ENCODE measurements around the gene EPO. TPM values are rescaled to one million over a fixed set of nuclear protein-coding genes. Genes with fewer than 3 reads are reported as not detected.
A peak's percentile ranks its signal among the peaks of the same experiment; 100 is the strongest.

Gene EPO
- total and polyA plus RNA-seq, 2 experiments from 2014 or later = 0.46 TPM; not detected in 1

- Histone ChIP-seq H3K36me3 (no peaks in the 10 kb centered on the region), H3K9me3 (ENCODE audit: low read depth) (no peaks in the 10 kb centered on the region), H3K27me3 (no peaks in the 10 kb centered on the region), H3K4me3 (peak within 1 kb of the TSS; percentile 79), H3K27ac (peak within 1 kb of the TSS; percentile 75), H3K4me1 (ENCODE audit: low read depth) (peaks cover 10% of the 10 kb centered on the region)
- no peak for TF ChIP-seq CTCF (IDR thresholded peaks at IDR 0.05; ENCODE audit: low read depth, low read length)
- DNase-seq (ENCODE audit: low read depth in 1 of 2, low spot score in 1 of 2) = peak; percentile 99
Observed at GRCh38 chr7:100705753-100706671, 14.3 kb upstream of the EPO start, which contains the start of gene POP7. Gene POP7, plus strand, starts transcription at chr7:100706121. Its CDS starts 710 bp downstream, at chr7:100706831.

GRCh38 chr7:100706672-100707311 lies 13.5 kb upstream of the EPO start:
- no peak for DNase-seq (ENCODE audit: low read depth in 1 of 2, low spot score in 1 of 2)
- H3K4me3 ChIP-seq = peak overlapping the region; percentile 79
- peaks cover 10% of the 10 kb centered on the region for H3K4me1 ChIP-seq (ENCODE audit: low read depth)
- no peak overlapping the region for H3K27ac ChIP-seq
- TF ChIP-seq CTCF (IDR thresholded peaks at IDR 0.05; ENCODE audit: low read depth, low read length) = no peak
- no peaks in the 10 kb centered on the region for H3K9me3 ChIP-seq (ENCODE audit: low read depth)
- no peaks in the 10 kb centered on the region for H3K27me3 ChIP-seq
- H3K36me3 ChIP-seq = no peaks in the 10 kb centered on the region

DNA sequence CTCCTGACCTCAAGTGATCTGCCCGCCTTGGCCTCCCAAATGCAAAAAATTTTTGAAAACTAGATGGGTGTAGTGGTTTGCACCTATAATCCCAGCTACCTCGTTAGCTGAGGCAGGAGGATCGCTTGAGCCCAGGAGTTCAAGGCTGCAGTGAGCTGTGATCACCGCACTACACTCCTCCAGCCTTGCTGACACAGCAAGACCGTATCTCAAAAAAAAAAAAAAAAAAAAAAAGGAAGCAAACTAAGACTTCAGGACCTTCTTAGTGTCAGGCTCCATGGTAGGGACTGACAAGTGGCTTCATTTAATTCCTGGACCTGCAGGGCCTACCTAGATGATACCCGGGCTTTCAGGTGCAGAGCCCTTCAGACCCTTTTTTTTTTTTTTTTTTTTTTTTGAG lies 11.9 kb upstream of the EPO start:
- peaks cover 10% of the 10 kb centered on the region for H3K4me1 ChIP-seq (ENCODE audit: low read depth)
- no peak overlapping the region for H3K4me3 ChIP-seq
- H3K9me3 ChIP-seq (ENCODE audit: low read depth) = no peaks in the 10 kb centered on the region
- no peaks in the 10 kb centered on the region for H3K36me3 ChIP-seq
- TF ChIP-seq CTCF (IDR thresholded peaks at IDR 0.05; ENCODE audit: low read depth, low read length) = no peak
- H3K27ac ChIP-seq = no peak overlapping the region
- no peaks in the 10 kb centered on the region for H3K27me3 ChIP-seq
- no peak for DNase-seq (ENCODE audit: low read depth in 1 of 2, low spot score in 1 of 2)

DNA sequence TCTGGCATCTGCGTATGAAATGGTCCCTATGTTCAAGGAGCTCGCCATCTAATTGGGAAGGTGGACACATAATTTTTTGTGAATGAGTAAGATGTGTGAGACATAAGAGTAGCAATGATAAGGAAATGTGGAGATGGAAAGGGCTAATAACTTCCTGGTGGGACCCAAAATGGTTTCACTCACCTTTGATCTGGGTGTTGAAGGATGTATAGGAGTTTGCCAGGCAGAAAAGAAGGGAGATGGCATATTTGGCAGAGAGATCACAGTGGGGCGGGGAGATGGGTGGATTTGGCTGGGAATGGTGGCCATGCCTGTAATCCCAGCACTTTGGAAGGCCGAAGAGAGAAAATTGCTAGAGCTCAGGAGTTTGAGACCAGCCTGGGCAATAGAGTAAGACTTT lies 9.8 kb upstream of the EPO start:
- Histone ChIP-seq H3K27me3 (no peaks in the 10 kb centered on the region), H3K36me3 (no peaks in the 10 kb centered on the region), H3K27ac (no peak overlapping the region), H3K4me3 (no peak overlapping the region), H3K9me3 (ENCODE audit: low read depth) (no peaks in the 10 kb centered on the region), H3K4me1 (ENCODE audit: low read depth) (peaks cover 5% of the 10 kb centered on the region)
- DNase-seq (ENCODE audit: low read depth in 1 of 2, low spot score in 1 of 2) = no peak
- TF ChIP-seq CTCF (IDR thresholded peaks at IDR 0.05; ENCODE audit: low read depth, low read length) = no peak

- no peak for DNase-seq (ENCODE audit: low read depth in 1 of 2, low spot score in 1 of 2)
Observed at GRCh38 chr7:100711369-100711768, 8.9 kb upstream of the EPO start.

More at GRCh38 chr7:100711369-100711768, 8.9 kb upstream of the EPO start:
- Histone ChIP-seq H3K27me3 (no peaks in the 10 kb centered on the region), H3K27ac (no peak overlapping the region), H3K9me3 (ENCODE audit: low read depth) (no peaks in the 10 kb centered on the region), H3K4me1 (ENCODE audit: low read depth) (peaks cover 5% of the 10 kb centered on the region), H3K36me3 (no peaks in the 10 kb centered on the region), H3K4me3 (no peak overlapping the region)
- no peak for TF ChIP-seq CTCF (IDR thresholded peaks at IDR 0.05; ENCODE audit: low read depth, low read length)

All from cardiac muscle cell (in vitro differentiated cells and primary cell).